ENCODE measurements around the gene NRM. TPM values are rescaled to one million over a fixed set of nuclear protein-coding genes. Genes with fewer than 3 reads are reported as not detected.

Gene NRM
- polyA plus RNA-seq, 1 donor from 2014 or later: 7.1 TPM

DNA sequence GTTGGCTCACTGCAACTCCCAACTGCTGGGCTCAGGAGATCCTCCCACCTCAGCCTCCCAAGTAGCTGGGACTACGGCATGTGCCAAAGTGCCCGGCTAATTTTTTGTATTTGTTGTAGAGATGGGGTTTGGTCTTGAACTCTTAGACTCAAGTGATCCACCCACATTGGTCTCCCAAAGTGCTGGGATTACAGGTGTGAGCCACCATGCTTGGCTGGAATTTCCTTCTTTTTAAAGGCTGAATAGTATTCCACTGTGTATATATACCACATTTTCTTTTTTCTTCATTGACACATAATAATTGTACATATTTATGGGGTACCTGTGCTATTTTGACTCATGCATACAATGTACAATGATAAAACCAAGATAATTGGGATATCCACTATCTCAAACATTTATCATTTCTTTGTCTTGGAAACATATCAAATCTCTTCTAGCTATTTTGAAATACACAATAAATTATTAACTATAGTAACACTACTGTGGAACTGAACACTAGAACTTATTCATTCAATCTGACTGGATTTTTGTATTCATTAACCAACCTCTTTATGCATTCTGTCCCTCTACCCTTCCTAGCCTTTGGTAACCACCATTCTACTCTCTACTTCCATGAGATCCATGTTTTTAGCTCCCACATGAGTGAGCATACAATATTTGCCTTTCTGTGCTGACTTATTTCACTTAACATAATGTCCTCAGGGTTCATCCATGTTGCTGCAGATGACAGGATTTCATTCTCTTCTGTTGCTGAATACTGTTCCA, 18.5 kb upstream of the NRM start:
- H3F3A ChIP-seq (ENCODE audit: insufficient read depth, low read length, poor library complexity, severe bottlenecking): no peaks in the 10 kb centered on the region
- no peaks in the 10 kb centered on the region for H4K20me1 ChIP-seq (ENCODE audit: insufficient read depth)
- H3K9me3 ChIP-seq (ENCODE audit: low read length): no peaks in the 10 kb centered on the region
- no peak overlapping the region for H3K9ac ChIP-seq (ENCODE audit: low read length)
- no peak overlapping the region for H3K4me3 ChIP-seq (ENCODE audit: low read length)
- no peak overlapping the region for H3K27ac ChIP-seq (ENCODE audit: low read length)
- H3K9me2 ChIP-seq (ENCODE audit: insufficient read depth, low read length): no peaks in the 10 kb centered on the region
- peaks cover 7% of the 10 kb centered on the region for H3K36me3 ChIP-seq (ENCODE audit: insufficient read depth, low read length)
- no peak overlapping the region for H3K4me2 ChIP-seq (ENCODE audit: low read length)
- H3K27me3 ChIP-seq (ENCODE audit: insufficient read depth, low read depth, low read length): no peaks in the 10 kb centered on the region
- H2AFZ ChIP-seq (ENCODE audit: low read depth, low read length): no peak overlapping the region
- TF ChIP-seq SMC3 (conservative IDR thresholded peaks at IDR 0.05; ENCODE audit: poor library complexity) (no peak), MXI1 (conservative IDR thresholded peaks at IDR 0.05; ENCODE audit: poor library complexity, severe bottlenecking) (no peak), EP300 (conservative IDR thresholded peaks at IDR 0.05; ENCODE audit: poor library complexity, severe bottlenecking) (no peak), EZH2 (IDR thresholded peaks at IDR 0.05; ENCODE audit: borderline replicate concordance, insufficient read depth, low read length, poor library complexity, severe bottlenecking) (no peak)
- TF ChIP-seq, protein P1, sequence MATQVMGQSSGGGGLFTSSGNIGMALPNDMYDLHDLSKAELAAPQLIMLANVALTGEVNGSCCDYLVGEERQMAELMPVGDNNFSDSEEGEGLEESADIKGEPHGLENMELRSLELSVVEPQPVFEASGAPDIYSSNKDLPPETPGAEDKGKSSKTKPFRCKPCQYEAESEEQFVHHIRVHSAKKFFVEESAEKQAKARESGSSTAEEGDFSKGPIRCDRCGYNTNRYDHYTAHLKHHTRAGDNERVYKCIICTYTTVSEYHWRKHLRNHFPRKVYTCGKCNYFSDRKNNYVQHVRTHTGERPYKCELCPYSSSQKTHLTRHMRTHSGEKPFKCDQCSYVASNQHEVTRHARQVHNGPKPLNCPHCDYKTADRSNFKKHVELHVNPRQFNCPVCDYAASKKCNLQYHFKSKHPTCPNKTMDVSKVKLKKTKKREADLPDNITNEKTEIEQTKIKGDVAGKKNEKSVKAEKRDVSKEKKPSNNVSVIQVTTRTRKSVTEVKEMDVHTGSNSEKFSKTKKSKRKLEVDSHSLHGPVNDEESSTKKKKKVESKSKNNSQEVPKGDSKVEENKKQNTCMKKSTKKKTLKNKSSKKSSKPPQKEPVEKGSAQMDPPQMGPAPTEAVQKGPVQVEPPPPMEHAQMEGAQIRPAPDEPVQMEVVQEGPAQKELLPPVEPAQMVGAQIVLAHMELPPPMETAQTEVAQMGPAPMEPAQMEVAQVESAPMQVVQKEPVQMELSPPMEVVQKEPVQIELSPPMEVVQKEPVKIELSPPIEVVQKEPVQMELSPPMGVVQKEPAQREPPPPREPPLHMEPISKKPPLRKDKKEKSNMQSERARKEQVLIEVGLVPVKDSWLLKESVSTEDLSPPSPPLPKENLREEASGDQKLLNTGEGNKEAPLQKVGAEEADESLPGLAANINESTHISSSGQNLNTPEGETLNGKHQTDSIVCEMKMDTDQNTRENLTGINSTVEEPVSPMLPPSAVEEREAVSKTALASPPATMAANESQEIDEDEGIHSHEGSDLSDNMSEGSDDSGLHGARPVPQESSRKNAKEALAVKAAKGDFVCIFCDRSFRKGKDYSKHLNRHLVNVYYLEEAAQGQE (IDR thresholded peaks at IDR 0.05; ENCODE audit: borderline replicate concordance): no peak
- no peaks in the 10 kb centered on the region for H3K79me2 ChIP-seq (replicated peaks; ENCODE audit: insufficient read depth, low read length)

DNA sequence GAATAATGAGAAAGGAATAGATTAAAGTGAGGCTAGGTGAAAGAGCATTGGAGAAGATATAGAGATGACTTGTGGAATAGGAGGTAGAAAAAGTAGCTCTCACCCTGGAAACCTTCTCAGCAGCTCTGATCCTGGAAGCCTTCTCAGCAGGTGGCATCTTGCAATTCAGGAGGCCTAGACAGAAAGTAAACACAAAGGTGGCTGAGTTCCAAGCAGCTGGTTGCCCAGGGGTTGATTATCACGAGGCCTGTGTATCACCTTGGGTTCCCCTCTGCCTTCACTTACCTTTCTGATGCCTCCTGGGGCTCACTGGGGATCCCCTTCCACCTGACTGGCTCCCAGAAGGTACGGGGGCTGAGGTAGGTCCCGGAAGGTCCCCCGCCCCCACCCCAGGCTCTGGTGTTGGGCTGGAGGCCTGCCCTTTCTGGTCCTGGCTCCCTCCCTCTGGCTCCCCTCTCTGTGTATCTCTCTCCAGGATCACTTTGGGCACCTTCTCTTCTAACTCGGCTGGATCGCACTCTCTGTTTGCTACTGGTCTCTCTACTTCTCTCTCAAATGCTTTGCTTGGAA, 16.6 kb upstream of the NRM start:
- no peaks in the 10 kb centered on the region for H3K9me2 ChIP-seq (ENCODE audit: insufficient read depth, low read length)
- H3K27ac ChIP-seq (ENCODE audit: low read length): no peak overlapping the region
- H3K4me2 ChIP-seq (ENCODE audit: low read length): no peak overlapping the region
- no peaks in the 10 kb centered on the region for H3F3A ChIP-seq (ENCODE audit: insufficient read depth, low read length, poor library complexity, severe bottlenecking)
- H3K4me3 ChIP-seq (ENCODE audit: low read length): no peak overlapping the region
- H2AFZ ChIP-seq (ENCODE audit: low read depth, low read length): no peak overlapping the region
- H3K9ac ChIP-seq (ENCODE audit: low read length): no peak overlapping the region
- H3K9me3 ChIP-seq (ENCODE audit: low read length): no peaks in the 10 kb centered on the region
- no peaks in the 10 kb centered on the region for H3K27me3 ChIP-seq (ENCODE audit: insufficient read depth, low read depth, low read length)
- no peaks in the 10 kb centered on the region for H3K79me2 ChIP-seq (replicated peaks; ENCODE audit: insufficient read depth, low read length)
- H4K20me1 ChIP-seq (ENCODE audit: insufficient read depth): no peaks in the 10 kb centered on the region
- H3K36me3 ChIP-seq (ENCODE audit: insufficient read depth, low read length): peaks cover 7% of the 10 kb centered on the region
- no peak for TF ChIP-seq EZH2 (IDR thresholded peaks at IDR 0.05; ENCODE audit: borderline replicate concordance, insufficient read depth, low read length, poor library complexity, severe bottlenecking)
- TF ChIP-seq TAF1 (IDR thresholded peaks at IDR 0.05; ENCODE audit: low read depth): no peak
- no peak for TF ChIP-seq MXI1 (conservative IDR thresholded peaks at IDR 0.05; ENCODE audit: poor library complexity, severe bottlenecking)

DNA sequence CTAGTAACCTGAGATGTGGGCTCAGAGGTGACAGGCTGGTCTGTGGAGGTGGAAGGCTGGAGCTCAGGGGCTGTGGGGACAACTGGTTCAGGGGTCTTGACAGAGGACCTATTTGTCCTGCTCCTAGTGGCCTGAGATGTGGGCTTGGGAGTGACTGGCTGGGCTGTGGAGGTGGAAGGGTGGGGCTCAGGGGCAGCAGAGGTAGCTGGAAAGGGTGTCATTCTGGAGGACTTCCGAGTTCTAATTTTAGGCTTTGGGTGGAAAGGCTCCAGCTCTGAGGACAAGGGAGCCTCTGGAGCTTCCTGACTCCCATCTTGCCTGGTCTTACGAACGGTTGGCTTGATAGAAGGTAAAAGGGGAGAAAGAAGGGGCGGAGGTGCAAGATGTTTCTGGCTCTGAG, 14.8 kb upstream of the NRM start:
- H3K9me2 ChIP-seq (ENCODE audit: insufficient read depth, low read length): no peaks in the 10 kb centered on the region
- no peak overlapping the region for H3K4me3 ChIP-seq (ENCODE audit: low read length)
- no peak for TF ChIP-seq EZH2 (IDR thresholded peaks at IDR 0.05; ENCODE audit: borderline replicate concordance, insufficient read depth, low read length, poor library complexity, severe bottlenecking)
- TF ChIP-seq SMC3 (conservative IDR thresholded peaks at IDR 0.05; ENCODE audit: poor library complexity): no peak
- TF ChIP-seq MXI1 (conservative IDR thresholded peaks at IDR 0.05; ENCODE audit: poor library complexity, severe bottlenecking): no peak
- no peak for TF ChIP-seq TAF1 (IDR thresholded peaks at IDR 0.05; ENCODE audit: low read depth)
- no peak for TF ChIP-seq EP300 (conservative IDR thresholded peaks at IDR 0.05; ENCODE audit: poor library complexity, severe bottlenecking)
- TF ChIP-seq, protein P1 (IDR thresholded peaks at IDR 0.05; ENCODE audit: borderline replicate concordance): no peak
- no peak for TF ChIP-seq POLR2AphosphoS5 (IDR thresholded peaks at IDR 0.05)
- TF ChIP-seq, protein P2, sequence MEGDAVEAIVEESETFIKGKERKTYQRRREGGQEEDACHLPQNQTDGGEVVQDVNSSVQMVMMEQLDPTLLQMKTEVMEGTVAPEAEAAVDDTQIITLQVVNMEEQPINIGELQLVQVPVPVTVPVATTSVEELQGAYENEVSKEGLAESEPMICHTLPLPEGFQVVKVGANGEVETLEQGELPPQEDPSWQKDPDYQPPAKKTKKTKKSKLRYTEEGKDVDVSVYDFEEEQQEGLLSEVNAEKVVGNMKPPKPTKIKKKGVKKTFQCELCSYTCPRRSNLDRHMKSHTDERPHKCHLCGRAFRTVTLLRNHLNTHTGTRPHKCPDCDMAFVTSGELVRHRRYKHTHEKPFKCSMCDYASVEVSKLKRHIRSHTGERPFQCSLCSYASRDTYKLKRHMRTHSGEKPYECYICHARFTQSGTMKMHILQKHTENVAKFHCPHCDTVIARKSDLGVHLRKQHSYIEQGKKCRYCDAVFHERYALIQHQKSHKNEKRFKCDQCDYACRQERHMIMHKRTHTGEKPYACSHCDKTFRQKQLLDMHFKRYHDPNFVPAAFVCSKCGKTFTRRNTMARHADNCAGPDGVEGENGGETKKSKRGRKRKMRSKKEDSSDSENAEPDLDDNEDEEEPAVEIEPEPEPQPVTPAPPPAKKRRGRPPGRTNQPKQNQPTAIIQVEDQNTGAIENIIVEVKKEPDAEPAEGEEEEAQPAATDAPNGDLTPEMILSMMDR (IDR thresholded peaks at IDR 0.05; ENCODE audit: poor library complexity, severe bottlenecking): no peak
- no peak for TF ChIP-seq RAD21 (conservative IDR thresholded peaks at IDR 0.05)
- no peaks in the 10 kb centered on the region for H3K27me3 ChIP-seq (ENCODE audit: insufficient read depth, low read depth, low read length)
- no peaks in the 10 kb centered on the region for H3K9me3 ChIP-seq (ENCODE audit: low read length)
- no peak overlapping the region for H2AFZ ChIP-seq (ENCODE audit: low read depth, low read length)
- no peaks in the 10 kb centered on the region for H3K79me2 ChIP-seq (replicated peaks; ENCODE audit: insufficient read depth, low read length)
- no peak overlapping the region for H3K4me2 ChIP-seq (ENCODE audit: low read length)
- no peaks in the 10 kb centered on the region for H3F3A ChIP-seq (ENCODE audit: insufficient read depth, low read length, poor library complexity, severe bottlenecking)
- H3K36me3 ChIP-seq (ENCODE audit: insufficient read depth, low read length): peaks cover 7% of the 10 kb centered on the region
- H3K27ac ChIP-seq (ENCODE audit: low read length): no peak overlapping the region
- no peaks in the 10 kb centered on the region for H4K20me1 ChIP-seq (ENCODE audit: insufficient read depth)
- H3K9ac ChIP-seq (ENCODE audit: low read length): no peak overlapping the region
